Measurements from ENCODE around the gene CEP70.
A peak's percentile ranks its signal among the peaks of the same experiment; 100 is the strongest.
"Not testable (repeated sequence)": the region's sequence is repeated elsewhere in the genome, so short reads cannot be mapped to it uniquely, and the experiment has no call there.

Gene CEP70

DNA sequence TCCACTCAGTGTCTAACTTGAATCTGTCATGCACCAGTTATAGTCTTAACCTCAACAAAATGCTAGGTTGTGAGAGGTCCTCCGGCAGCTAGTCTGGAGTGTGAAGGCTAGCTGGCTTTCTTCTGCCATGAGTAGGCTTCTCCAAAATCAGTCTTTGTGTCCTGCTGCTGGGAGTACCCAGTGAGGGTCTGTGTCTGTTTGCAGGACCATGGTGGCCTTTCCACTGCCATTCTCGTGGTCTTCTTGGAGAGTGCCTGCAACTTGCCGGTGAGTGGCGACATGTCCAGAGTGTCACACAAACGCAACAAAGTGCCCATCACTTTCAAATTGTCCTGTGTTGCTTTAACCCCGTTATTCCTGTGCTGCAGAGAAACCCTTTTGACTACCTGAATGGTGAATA lies 125.6 kb downstream of the CEP70 start:
- DNase-seq, result no peak

DNA sequence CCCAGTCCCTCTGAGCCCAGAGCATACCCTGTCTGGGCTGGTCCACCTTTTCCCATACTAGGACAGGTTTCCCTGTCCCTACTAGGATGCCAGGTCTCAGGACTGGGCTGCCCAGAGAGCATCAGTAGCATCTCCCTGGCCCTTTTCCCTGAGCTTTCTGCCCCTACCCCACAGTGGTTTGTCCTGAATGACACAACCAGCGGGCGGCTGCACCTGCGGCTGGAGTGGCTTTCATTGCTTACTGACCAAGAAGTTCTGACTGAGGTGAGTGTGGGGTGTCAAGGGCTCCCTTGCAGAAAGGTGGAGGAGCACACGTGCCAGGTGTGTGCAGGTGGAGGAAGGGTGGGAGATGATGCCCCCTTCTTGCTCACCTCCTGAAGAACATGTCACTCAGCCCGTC lies 126.1 kb downstream of the CEP70 start:
- no peak for DNase-seq

DNA sequence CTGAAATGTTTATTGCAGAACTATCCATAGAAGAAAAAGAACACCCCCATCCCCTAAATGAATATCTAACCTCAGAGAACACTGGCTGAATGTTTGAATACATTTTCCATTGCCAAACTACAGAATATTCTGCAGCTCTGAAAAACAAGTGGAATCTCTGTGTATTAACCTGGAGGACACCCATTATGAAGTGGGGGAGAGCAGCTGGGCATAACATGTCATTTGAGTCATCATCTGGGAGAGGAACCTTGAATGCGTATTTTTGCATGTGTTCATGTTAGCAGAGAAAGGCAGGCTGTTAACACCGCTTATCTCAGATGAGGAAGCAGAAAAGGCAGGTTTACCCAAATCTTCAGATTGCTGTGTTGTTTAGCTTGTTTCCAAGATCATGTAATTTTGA lies 128.1 kb downstream of the CEP70 start:
- peak; percentile 21 for DNase-seq

DNA sequence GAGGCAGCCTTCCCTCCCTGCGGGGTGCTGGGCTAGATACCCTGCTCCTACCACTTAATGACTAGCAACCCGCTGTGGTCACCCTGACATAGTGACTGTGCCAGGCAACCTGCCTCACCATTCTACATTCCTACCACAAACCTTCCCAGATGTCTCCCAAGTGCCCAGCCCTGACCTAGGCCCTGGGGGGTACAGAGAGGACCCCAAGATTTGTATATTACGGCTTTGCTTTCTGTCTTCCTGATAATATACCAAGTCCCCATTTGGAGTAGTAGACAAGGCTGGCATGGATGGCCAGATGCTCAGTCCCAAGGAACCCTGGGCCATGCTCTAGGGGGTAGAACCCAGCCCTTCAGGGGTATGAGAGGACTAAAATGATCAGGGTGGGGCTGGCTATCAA lies 128.6 kb downstream of the CEP70 start:
- DNase-seq, result no peak

DNA sequence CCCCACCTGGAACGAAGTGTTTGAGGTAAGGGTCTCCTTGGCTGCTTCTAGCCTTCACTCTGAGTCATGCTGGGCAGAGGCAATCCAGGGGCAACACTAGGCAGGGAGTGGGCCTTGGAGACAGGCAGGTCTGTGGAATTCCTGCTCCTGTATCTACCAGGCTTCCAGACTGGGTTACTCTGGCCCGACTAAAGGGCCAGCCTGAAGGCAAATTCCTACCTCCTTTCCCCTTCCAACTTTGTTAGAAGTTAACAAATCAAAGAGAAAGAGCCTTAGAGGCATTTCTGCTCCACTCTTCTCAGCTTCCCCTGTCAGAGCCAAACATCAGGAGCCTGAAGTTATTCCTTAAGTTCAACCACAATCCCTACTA lies 129.6 kb downstream of the CEP70 start:
- no peak for DNase-seq

DNA sequence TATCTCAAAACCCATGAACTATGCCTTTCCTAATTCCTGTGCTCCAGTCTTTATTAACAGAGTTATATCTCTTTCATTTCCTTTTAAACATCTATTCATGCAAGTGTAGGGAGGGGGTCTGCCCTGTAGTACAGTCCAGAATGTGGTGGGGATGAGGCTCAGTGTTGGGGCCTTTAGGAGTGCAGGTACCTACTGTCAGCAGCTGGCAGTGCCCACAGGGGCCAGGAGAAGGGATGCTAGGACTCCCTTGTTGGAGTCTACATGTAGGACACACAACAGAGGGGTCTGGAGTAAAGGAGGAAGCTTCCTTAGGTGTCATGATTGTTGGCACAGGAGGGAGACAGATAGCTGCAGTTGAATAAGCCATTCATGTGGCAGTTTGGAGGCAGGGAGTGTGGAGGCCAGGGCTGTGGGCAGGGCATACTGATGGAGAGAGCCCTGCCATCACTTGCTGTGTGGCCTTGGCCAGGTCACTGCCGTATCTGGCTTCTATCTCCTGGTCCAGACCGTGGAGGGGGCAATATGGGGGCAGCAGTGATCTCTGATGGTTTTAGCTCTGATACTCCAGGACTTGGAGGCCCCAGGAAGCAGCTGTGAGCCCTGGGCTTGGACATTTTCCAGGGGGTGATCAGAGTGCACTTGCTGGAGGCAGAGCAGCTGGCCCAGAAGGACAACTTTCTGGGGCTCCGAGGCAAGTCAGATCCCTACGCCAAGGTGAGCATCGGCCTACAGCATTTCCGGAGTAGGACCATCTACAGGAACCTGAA lies 130.2 kb downstream of the CEP70 start:
- DNase-seq, result no peak

DNA sequence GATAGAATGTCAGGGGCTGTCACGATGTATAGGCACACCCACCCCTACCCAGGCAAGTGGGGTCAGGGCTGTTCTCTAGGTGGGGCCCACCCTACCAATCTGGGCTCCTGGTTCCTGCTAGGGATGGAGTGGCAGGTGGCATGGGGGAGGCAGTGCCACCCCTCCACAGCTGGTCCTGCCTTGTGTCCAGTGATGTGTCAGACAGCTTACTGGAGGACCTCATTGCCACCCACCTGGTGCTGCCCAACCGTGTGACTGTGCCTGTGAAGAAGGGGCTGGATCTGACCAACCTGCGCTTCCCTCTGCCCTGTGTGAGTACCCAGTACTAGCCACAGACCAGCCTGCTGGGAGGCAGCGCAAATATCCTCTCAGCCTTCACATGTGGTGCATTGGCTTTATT lies 132.2 kb downstream of the CEP70 start:
- DNase-seq, result no peak

DNA sequence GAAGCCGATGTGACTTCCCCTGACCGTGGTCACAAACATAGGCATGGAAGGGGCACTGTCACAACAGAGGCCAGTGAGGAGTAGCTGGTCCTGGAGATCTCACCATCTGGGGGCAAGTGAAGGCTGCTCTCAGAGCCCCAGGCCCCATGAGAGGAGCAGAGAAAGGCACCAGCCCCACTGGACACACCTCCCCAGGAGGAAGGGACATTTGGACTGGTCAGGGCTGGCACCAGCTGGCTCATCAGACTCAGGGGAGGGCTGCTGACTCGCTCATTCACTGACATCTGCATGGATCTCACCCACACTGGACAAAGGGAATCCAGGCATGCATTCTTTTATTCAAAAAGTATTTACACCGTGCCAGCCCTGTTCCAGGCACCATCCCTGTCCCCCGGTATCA lies 132.8 kb downstream of the CEP70 start:
- no peak for DNase-seq

DNA sequence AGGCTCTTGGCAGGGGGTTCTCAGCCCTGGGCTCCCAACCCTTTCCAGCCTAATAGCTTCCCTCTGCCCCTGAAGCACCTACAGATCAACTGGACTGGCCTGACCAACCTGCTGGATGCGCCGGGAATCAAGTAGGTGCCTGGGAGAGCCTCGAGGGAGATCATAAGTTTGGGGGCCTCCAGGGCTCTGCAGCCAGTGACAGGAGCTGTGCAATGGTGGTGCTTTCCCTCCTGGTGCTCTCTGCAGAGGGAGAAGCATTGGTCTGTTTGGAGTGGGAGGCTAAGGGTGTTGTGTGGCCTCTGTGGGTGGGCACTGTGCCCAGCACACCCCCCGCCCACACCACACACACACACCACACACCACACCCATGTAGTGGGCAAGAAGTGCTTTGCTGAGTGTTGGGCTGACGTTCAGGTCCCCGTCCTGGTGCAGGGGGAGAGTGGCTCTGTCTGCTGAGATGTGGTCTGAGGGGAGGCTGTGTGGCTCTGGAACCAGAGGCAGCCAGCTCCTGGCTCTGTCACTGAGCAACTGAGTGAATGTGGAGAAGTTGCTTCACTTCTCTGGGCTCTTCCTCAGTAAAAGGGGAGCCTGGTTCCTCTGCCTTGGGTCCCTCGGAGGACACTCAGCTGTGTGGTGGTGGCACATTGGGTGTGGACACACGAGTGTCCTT lies 133.4 kb downstream of the CEP70 start:
- no peak for DNase-seq

DNA sequence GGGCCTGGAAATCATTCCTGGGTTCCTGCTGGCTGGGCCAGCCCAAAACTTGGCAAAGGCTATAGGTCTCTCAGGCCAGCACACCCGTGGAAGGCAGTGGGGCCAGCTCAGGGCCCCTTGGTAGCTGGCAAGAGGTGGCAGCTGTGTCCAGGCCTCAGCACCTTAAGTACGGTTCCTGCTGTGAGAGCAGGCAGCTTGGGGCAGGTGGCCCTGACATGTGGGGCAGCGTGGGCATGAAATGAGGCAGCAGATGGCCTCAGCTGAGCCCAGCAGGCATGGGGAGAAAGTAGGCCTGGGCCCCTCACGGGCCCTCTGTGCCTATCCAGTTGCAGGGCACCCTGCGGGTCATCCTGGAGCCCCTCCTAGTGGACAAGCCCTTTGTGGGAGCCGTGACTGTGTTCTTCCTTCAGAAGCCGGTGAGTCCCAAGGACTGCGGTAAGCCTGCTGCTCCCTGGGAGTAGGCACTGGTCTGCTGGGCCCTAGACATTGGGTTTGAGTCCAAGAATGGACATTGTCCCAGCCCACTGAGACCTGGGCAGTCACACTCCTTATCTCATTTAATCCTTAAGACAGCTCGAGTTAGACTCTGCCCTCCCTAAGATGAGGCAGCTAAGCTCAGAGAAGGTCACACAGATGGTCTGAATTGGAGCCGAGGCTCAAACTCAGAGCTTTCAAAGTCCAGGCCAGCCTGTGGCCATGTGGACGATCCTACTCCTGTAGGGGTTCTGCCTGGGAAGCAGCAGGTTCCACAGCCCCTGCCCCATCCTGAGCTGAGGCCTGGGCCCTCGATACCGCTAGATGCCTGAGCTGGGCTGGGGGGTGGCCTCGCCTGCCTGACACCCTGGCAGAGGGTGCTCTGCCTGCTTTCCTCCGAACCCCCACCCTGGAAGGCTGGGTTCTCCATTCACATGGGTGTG lies 134.2 kb downstream of the CEP70 start:
- DNase-seq, result no peak

DNA sequence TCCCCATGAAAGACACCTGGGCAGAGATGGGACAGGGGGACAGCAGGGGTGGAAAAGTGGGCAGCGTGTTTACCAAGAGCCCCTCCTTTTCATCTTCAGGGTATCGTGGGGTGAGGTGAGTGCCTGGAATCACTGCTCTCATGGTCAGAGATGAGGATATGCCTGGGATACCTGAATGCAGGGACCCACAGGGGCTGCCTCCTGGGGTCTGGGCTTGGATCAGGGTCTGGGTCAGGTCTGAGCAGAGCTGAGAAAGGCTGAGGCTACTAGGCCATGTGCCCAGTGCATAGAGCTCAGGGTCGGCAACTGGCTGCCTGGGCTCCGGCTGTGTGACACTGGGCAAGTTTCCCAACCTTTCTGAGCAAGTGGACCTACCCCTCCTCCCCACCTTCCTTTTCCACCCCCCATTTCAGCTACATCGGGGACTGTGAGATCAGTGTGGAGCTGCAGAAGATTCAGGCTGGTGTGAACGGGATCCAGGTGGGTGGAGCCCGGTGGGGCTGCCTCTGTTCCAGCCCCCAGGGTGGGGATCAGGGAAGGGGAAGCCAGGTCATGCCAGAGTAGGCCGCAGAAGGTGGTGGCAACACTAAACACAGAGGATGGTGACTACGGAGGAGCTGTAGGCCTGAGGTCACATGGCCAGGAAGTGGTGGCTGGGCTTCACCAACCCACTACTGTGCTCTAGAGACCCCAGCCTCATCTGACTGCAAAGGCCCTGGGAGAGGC lies 135.1 kb downstream of the CEP70 start:
- DNase-seq, result no peak

DNA sequence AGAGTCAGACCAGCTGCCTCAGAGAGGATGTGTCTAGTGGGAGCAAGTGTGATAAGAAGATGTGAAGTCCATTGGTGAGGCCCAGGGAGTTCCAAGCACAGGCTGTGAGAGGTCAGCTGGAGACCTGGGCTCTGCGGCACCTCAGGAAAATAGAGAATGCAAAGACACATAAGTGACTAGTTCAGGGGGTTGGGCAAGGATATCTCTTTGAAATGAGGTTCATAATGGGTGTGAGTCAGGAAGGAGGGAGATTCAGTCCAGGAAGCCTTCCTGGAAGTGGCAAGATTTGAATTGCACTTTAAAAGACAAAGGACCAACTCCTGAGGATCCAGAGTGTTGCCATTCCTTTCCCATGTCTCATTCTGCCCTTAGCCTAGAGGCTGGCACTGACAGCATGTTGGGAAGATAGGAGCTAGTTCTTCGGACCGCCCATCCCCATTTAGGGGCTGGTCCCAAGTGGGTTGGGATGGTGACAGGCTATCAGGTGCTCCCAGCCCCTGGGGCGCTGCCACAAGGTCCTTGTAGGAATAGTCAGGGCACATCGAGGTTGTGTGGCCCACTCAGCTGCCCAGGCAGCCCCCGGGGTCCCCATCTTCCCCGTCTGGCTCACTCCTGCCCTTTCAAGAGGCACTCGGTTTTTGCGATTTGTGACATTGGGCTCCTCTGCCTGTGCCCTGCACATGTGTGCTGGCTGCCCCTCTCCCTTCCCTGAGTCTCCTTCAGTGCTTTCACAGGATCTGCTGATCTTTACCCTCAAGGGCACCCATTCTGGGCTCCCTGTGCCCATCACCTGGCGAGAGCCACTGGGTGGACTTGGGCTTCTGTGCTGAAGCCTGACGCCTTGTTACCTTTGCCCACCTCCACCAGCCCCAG lies 136.0 kb downstream of the CEP70 start:
- DNase-seq, result no peak

DNA sequence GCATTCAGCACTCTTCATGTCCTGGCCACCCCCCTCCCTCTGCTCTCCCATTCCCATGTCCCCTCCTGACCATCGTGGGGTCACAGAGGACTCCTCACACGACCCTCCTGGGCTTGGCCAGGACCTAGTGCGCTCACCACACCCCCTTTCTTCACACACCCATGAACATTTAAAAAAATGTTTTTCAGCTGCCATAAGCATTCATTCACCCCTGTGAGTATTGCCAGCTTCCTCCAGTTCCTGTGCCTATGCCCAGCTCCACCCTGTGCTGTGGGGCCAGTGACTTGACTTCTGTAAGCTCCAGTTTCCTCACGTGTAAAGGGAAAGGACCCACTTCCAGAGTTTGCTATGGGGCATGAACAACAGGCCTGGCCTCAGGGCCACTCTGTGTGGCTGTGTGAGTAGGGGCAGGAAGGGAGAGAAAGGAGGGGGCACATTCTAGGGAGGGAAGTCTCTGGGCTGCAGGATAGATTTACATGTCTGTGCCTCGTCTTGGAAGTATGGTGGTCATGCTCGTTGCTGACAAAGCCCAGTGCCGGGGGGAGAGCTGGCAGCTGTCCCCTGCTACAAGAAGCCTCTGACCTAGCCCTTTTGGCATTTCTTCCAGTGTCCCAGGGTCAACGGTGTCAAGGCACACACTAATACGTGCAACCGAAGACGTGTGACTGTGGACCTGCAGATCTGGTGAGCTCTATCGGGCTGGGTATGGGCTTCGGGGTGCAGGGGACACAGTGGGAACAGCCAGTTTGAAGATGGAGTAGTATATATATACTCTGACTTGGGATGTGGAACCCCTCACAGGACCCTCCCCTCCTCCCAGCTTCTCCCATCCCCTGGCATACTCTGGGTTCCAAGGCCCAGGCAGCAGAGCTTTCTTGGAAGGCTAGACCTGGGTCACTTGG lies 136.8 kb downstream of the CEP70 start:
- DNase-seq, result no peak

DNA sequence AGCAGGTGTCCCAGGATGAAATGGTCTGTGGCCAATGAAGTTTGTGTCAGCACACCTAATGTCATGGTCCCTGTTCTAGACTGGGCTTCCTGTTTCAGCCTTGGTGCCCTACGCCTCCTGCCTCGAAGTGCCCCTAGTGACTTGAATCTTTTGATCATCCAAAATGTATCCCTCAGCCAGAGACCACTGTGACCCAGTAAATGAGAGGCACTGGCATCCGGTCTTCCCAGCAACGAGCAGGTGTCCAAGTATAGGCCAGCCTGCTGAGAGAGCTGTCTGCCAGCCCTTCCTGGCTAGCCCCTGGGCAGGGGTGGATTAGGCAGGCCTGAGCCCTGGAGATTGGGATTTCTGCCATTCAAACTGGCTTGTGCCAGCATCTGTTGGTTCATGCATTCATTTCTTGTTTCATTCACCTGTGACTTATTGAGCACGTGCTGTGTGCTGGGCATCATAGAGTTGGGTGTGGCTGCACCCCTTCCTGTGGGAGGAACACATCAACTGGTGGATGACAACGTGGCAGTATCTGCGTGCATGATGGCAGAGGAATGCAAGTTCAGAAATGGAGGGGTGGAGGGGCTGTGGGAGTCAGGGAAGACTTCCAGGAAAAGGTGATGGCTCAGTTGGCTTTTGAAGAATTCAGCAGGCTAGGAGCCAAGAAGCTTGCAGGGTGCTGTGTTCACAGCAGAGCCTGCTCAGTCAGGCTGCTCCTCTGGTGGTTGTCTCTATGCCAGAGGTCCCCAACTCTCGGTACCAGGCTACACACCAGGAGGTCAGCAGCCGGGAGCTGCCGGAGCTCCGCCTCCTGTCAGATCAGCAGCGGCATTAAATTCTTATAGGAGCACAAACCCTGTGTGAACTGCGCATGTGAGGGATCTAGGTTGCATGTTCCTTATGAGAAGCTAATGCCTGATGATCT lies 138.0 kb downstream of the CEP70 start:
- peak; percentile 28 for DNase-seq

DNA sequence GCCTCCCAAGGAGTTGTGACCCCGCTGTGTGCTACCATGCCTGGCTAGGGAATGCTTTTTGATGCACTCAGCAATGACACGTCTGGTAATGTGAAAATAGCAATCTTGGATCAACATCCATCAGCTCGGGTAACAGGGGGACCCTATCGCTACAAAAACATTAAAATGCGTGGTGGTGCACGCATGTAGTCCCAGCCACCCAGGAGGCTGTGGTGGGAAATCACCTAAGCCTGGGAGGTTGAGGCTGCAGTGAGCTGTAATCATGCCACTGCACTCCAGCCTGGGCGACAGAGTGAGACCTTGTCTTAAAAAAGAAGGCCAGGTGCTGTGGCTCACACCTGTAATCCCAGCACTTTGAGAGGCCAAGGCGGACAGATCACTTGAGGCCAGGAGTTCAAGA lies 140.1 kb downstream of the CEP70 start:
- DNase-seq, result not testable (repeated sequence)

DNA sequence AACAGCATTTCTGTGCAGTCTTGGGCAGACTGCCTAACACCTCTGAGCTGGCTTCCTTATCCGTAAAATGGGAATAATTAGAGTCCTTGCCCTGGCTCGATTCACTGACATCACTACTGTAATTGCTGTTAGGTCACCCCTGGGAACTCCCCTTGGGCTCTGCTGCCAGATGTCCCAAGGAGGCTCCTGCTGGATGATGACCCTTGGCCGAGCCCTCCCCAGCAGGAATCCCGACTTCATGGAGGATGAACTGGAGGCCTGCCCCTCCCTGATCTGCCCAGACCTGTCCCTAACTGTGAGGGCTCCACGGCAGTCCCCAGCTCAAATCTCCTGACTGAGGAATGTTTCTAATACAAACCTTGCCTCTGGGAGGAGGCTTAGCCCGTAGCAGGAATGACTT lies 141.6 kb downstream of the CEP70 start:
- DNase-seq, result no peak

DNA sequence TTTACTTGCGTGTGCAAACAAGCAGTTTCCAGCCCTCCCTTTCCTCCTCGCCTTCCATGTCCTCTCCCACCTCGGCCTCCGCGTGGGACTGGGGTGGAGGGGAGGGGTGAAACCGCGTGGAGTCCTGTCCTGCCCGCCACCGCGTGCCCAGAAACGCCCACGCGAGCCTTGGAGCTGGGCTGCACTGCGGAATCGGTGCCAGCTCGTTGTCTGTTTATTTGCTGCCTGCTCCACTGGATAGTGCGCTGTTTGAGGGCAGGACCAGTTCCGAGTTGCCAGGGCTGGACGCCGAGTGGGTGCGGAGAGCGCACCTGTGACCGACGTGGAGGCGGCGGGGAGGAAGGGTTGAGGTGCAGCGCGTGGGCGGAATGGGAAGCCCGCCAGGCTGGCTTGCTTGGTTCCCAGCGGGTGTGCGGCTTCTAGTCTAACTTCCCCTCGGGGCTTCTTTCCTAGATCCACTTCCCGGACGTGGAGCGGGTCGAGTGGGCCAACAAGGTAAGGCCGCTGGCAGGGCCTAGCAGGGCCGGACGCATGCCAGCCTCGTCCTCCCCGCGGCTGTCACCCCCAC lies 142.4 kb downstream of the CEP70 start:
- DNase-seq, result no peak

DNA sequence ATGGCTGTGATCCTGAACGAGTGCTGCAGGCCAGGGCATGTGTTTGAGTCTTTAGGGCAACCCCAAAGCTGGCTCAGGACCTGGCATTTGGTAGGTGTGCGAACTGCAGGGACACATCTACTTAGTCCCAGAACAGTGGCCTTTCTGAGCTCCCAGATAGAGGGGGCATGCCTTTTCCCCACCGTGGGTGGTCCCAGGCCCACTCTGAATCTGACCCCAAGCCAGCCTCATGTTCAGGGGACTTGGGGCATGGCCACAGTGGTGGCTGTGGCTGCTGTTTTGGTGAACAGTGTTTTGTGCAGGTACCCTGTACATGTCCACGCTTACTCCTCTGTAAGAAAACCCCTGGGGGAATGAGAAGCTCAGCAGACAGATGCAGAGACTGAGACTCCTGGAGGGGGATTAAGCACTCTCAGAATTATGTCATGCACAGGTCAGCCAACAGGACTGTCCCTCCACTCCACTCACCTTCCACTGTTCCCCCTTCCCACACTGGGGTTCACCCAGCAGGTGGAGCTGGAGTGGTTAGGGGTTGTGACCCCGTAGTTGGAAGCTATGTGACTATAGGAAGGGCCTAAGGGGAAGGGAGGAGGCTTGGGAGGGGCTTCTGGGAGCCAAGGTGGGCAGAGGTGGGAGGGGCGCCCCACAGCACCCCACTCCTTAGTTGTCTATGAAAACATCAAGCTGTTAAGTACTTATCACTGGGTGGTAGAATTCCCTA lies 143.2 kb downstream of the CEP70 start:
- no peak for DNase-seq

DNA sequence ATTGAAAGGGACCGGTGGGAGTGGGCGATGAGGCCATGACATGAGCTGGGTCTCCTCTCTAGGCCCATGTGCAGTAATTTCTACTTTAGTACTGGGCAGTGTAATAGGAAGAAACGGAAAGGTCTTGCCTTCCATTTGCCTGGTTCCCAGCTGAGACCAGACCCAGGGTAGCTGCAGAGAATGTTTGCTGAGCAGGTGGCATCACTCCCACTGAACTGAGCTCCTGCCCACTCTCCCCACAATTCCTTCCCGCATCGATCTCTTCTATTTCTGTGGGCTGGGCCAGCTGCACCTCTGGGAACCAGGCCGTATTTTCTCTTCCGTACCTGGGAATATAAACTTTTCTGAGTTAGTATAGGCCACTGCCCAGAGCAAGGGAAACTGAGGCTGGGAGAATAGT lies 143.9 kb downstream of the CEP70 start:
- DNase-seq, result no peak

Measured in fibroblast of skin of right quadriceps (primary cell).